Measurements from ENCODE around the gene HOXC9.
A peak's percentile ranks its signal among the peaks of the same experiment; 100 is the strongest.

Gene HOXC9

DNA sequence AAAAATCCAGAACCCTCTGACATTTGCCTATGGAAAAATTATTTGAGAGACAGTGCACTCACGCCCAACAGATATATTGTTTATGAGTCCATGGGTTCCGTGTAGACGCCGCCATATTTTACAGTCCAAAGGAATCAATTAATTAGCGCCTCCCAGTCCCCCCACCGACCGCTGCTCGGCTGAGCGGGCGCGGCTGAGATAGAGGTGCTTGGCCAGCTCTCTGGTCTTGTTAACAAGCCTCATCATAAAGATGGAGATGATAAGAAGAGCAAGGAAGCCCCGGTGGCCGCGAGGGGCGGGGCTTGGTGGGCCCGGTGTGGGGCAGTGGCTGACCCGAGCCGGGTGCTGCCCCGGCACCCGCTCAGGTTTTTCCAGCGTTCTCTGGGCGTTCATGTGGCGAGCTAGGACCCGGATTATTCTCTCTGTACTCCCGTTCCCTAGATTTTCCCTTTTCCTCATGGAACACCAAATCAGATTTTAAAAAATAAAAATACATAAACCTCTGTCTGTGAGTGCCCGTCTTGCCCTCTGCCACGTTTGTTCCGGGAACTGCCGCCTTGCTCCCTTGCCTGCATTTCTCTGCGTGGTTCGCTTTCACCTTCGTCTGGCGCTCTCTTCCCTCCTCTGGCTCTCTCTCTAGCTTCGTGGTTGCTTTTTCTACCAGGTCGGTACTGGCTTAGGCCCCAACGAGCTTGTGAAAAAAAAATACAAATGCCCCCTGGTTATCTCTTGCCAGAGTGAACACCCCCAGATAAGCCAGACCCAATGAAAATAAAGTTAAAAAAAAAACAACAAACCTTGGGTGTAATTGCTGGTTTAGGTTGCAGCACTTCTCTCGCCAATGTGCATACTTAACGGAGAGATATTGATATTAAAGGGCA is 36.3 kb upstream of the HOXC9 start:
- DNase-seq (ENCODE audit: low read depth), result no peak
- no peak for TF ChIP-seq CTCF (conservative IDR thresholded peaks at IDR 0.05; ENCODE audit: low read length)
- no peak overlapping the region for H3K4me3 ChIP-seq (ENCODE audit: low read length)

GRCh38 chr12:53964315-53964713 is 35.6 kb upstream of the HOXC9 start:
- no peak for DNase-seq (ENCODE audit: low read depth)
- no peak overlapping the region for H3K4me3 ChIP-seq (ENCODE audit: low read length)
- TF ChIP-seq CTCF (conservative IDR thresholded peaks at IDR 0.05; ENCODE audit: low read length), result no peak

DNA sequence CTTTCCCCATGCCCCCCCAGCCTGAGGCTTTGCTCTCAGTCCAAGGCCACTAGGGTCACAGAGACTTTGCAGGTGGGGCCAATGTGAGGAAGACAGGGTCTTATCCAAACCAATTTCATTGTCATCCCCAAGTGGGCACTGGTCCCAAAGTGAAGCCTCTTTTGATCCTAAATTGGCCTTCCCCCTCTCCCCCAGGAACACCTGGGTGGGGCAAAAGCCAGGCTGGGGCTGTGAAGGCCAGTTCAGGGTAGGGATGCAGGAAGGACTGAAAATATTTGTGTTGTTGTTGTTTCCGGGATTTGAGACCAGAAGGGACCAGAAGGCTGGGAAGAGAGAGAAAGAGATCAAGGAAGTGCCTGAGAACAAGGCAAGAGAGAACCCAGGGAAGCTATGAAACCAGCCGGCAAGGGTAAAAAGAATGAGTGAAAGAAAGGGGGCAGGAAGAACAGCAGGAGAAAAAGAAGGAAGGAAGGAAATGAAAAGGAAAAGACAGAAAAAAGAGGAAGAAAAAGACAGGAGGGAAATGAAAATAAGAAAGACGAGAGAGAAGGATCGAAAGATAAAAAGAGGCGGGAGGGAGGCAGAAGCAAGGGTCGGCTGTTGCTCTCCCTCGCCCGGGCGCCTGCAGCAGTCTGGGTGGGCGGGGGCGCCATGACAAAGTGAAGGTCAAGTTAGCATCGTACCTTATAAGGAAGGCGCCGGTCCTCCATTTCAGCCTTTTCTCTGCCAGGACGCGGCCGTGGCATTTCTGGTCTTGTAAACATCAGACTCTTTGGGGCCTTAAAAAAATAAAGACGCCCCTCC is 34.5 kb upstream of the HOXC9 start:
- H3K4me3 ChIP-seq (ENCODE audit: low read length), result no peak overlapping the region
- no peak for DNase-seq (ENCODE audit: low read depth)
- no peak for TF ChIP-seq CTCF (conservative IDR thresholded peaks at IDR 0.05; ENCODE audit: low read length)

GRCh38 chr12:53966085-53966384 is 33.9 kb upstream of the HOXC9 start:
- peak overlapping the region; percentile 29 for H3K4me3 ChIP-seq (ENCODE audit: low read length)
- no peak for TF ChIP-seq CTCF (conservative IDR thresholded peaks at IDR 0.05; ENCODE audit: low read length)
- DNase-seq (ENCODE audit: low read depth), result no peak

DNA sequence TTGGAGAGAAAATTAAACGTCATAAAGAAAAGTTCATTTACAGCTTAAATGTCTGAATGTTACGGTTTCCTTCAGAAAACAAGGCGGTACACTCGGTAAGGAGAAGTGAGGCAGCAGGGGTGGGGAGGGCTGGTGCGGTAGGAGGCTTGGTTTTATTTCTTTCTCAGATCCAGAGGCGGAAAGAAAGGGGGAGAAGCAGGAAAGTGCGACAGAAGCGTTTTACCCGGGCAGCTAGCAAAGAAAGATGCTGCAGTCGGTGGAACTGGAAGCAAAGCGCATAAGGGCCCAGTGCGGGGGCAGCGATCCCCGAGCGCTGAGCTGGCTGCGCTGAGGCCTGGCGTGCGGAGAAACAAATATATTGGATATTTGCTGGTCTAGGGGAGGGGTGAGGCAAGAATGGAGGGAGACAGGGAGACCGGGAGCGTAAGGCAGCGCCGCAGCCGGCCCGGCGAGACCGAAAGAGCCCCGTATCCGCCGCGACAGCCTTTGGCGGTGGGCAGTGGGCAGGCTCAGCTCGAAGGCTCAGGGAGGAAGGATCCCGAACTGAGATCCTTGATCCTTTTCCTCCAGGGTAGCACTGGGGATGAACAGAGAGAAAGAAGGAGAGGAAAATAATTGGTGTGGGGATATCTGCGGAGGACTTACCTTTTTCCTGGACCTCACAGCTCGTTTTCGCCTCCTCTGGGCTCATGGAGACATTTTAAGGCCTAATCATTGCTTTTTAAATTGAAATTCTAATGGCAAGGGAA is 33.4 kb upstream of the HOXC9 start:
- peak overlapping the region; percentile 29 for H3K4me3 ChIP-seq (ENCODE audit: low read length)
- no peak for DNase-seq (ENCODE audit: low read depth)
- TF ChIP-seq CTCF (conservative IDR thresholded peaks at IDR 0.05; ENCODE audit: low read length), result no peak

DNA sequence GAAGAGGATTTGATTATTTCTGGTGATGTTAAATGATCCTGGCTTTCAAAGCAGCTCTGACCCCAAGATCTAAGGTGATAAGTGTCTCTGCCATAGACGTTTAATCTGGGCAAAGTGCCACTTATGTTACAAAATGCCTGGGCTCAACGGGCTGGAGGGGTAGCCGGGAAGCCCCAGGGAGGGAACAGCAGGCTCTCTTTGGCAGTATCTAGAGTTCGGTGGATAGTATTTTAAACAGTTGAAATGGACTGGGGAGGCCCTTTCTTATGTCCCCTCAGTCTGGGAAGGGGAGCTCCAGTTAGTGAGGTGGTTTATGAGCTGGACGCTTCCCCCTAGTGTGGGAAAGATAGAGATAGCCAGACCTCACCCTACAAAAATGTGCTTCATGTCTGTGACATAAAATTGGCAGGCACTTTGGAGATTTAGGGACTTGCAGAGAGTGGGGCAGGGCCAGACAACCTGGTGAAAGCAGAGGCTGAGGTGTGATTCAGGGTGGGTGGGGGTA is 32.5 kb upstream of the HOXC9 start:
- DNase-seq (ENCODE audit: low read depth), result no peak
- TF ChIP-seq CTCF (conservative IDR thresholded peaks at IDR 0.05; ENCODE audit: low read length), result no peak
- no peak overlapping the region for H3K4me3 ChIP-seq (ENCODE audit: low read length)

Data from AG10803 (cell line).